HG03103 (cell line): ENCODE data around the gene MGRN1.

Experiments
- ATAC-seq: cut with Tn5 transposase; IDR thresholded peaks from one replicate; pipeline ENCODE4 v1.9.1; 2021; ENCODE audit warnings: low read depth; ENCODE audit not compliant: unreplicated experiment

Gene MGRN1

GRCh38 chr16:4667203-4667963 is 42.8 kb downstream of the MGRN1 start:
- no peak for ATAC-seq

GRCh38 chr16:4668313-4668960 is 43.8 kb downstream of the MGRN1 start:
- no peak for ATAC-seq

- no peak for ATAC-seq
Measured at GRCh38 chr16:4673387-4674046, 48.9 kb downstream of the MGRN1 start.

GRCh38 chr16:4674926-4675530 is 50.4 kb downstream of the MGRN1 start:
- no peak for ATAC-seq

GRCh38 chr16:4675864-4676786 is 51.5 kb downstream of the MGRN1 start:
- no peak for ATAC-seq

GRCh38 chr16:4676831-4677230 is 52.2 kb downstream of the MGRN1 start:
- no peak for ATAC-seq

GRCh38 chr16:4677390-4677789 is 52.8 kb downstream of the MGRN1 start:
- no peak for ATAC-seq

- no peak for ATAC-seq
Measured at GRCh38 chr16:4677994-4678393, 53.4 kb downstream of the MGRN1 start.

- ATAC-seq, result no peak
Measured at GRCh38 chr16:4678596-4678995, 54.0 kb downstream of the MGRN1 start.

GRCh38 chr16:4679156-4679849 is 54.7 kb downstream of the MGRN1 start:
- no peak for ATAC-seq

GRCh38 chr16:4679850-4680636 is 55.4 kb downstream of the MGRN1 start:
- no peak for ATAC-seq

- no peak for ATAC-seq
Measured at GRCh38 chr16:4680673-4681470, 56.2 kb downstream of the MGRN1 start.

GRCh38 chr16:4681471-4682083 is 57.0 kb downstream of the MGRN1 start:
- ATAC-seq, result no peak

- no peak for ATAC-seq
Measured at GRCh38 chr16:4682084-4682591, 57.5 kb downstream of the MGRN1 start.

GRCh38 chr16:4682616-4683254 is 58.1 kb downstream of the MGRN1 start:
- ATAC-seq, result no peak

- no peak for ATAC-seq
Measured at GRCh38 chr16:4683255-4684057, 58.8 kb downstream of the MGRN1 start.
